Measurements from ENCODE around the gene SSX5.
"Not testable (repeated sequence)": the region's sequence is repeated elsewhere in the genome, so short reads cannot be mapped to it uniquely, and the experiment has no call there.

SSX5 gene

DNA sequence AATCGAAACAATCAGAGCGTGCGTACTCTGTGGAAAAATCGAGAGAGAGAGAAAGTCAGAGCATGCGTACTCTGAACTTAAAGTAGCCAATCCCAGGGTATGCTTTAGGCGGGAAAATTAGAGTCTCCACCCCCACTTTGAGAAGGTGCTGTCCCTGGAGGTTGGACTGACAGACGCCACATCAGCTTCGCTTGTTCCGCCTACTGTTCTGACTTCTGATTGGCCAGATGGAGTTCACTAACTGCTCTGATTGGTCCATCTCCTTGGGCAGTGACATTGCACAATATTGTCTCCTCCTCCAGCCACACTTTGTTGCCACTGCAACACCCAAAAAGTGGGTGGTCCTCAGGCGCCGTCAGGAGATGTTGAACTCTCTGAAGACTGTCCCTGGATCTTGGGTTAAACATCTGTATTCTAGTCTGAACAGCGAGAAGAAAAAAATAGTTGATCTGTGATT is at the start of gene SSX5:
Gene SSX5 (minus strand): TSS at position 51 of the 457 bp plus-strand sequence. CDS start 1,437 bp downstream, outside the sequence.
- H3K4me1 ChIP-seq: peaks cover 0 to 13% (median 0%) of the 10 kb centered on the region in 10 experiments; a peak in 5 of 20 replicates
- H3K4me2 ChIP-seq: no peak within 1 kb of the TSS
- H3K4me3 ChIP-seq: no peak within 1 kb of the TSS
- H3K27me3 ChIP-seq: peaks cover 25 to 72% (median 51%) of the 10 kb centered on the region in 11 experiments
- H3K9ac ChIP-seq: no peak within 1 kb of the TSS
- no peaks in the 10 kb centered on the region; a peak in 1 of 22 replicates for H4K20me1 ChIP-seq
- TF ChIP-seq Cebpa-rat (IDR thresholded peaks at IDR 0.05): peak in 3 of 11 experiments; percentile 10 to 44 (median 23); a peak in 1 of 22 replicates
- H3K36me3 ChIP-seq: no peaks in the 10 kb centered on the region
- H3K27ac ChIP-seq: no peak within 1 kb of the TSS
- H3K9me3 ChIP-seq (replicated peaks in 1 of 11): peaks cover 3 to 31% (median 14%) of the 10 kb centered on the region in 11 experiments; a peak in 15 of 22 replicates

DNA sequence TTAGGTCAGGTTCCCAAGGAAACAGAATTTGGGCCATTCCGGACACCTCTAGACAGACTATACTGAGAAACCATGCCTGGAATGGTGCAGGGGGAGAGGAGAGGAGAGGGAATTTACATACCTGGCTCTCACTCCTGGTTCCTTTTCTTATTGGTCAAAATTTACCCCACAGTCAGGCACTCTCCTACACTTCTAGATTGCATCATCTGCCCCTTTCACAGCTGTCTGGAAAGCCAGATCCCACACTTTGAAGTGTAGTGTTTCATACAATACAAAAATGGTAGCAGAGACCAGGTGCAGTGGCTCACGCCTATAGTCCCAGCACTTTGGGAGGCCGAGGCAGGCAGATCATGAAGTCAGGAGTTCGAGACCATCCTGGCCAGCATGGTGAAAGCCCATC is 27.6 kb upstream of the SSX5 start:
- H4K20me1 ChIP-seq, H3K4me3 ChIP-seq, H3K4me1 ChIP-seq, H3K4me2 ChIP-seq, H3K36me3 ChIP-seq, H3K27ac ChIP-seq, H3K9ac ChIP-seq: not testable (repeated sequence)
- Histone ChIP-seq H3K9me3 (replicated peaks in 1 of 11) (peaks cover 19 to 40% (median 29%) of the 10 kb centered on the region in 11 experiments), H3K27me3 (peaks cover 14 to 60% (median 51%) of the 10 kb centered on the region in 11 experiments; a peak in 20 of 22 replicates)

- not testable (repeated sequence) for H3K4me3 ChIP-seq
- H3K4me1 ChIP-seq: peaks cover 0 to 48% (median 31%) of the 10 kb centered on the region in 10 experiments; a peak in 16 of 20 replicates
These were observed 17.7 kb upstream of the SSX5 start for GRCh38 chrX:48214341-48214740.

GRCh38 chrX:48190024-48190423 is 6.6 kb downstream of the SSX5 start:
- not testable (repeated sequence) for H3K4me3 ChIP-seq, H3K9ac ChIP-seq, H3K36me3 ChIP-seq, H4K20me1 ChIP-seq, H3K27ac ChIP-seq
- peak overlapping the region in 5 of 11 experiments; percentile 17 to 50 (median 33); a peak in 7 of 22 replicates for H3K4me2 ChIP-seq
- H3K4me1 ChIP-seq: peaks cover 0 to 24% (median 10%) of the 10 kb centered on the region in 10 experiments; a peak in 10 of 20 replicates
- H3K27me3 ChIP-seq: peaks cover 64 to 95% (median 86%) of the 10 kb centered on the region in 11 experiments
- peaks cover 11 to 27% (median 17%) of the 10 kb centered on the region in 11 experiments; a peak in 19 of 22 replicates for H3K9me3 ChIP-seq (replicated peaks in 1 of 11)

More at GRCh38 chrX:48214341-48214740, 17.7 kb upstream of the SSX5 start:
- Histone ChIP-seq H3K27me3 (peaks cover 43 to 94% (median 80%) of the 10 kb centered on the region in 11 experiments), H3K27ac (peak overlapping the region in 4 of 11 experiments; percentile 39 to 68 (median 58); a peak in 5 of 22 replicates), H3K9me3 (replicated peaks in 1 of 11) (peaks cover 4 to 21% (median 10%) of the 10 kb centered on the region in 11 experiments; a peak in 19 of 22 replicates), H3K4me2 (peak overlapping the region in 9 of 11 experiments; percentile 30 to 60 (median 47); a peak in 18 of 22 replicates)
- not testable (repeated sequence) for H3K36me3 ChIP-seq, H3K9ac ChIP-seq, H4K20me1 ChIP-seq

DNA sequence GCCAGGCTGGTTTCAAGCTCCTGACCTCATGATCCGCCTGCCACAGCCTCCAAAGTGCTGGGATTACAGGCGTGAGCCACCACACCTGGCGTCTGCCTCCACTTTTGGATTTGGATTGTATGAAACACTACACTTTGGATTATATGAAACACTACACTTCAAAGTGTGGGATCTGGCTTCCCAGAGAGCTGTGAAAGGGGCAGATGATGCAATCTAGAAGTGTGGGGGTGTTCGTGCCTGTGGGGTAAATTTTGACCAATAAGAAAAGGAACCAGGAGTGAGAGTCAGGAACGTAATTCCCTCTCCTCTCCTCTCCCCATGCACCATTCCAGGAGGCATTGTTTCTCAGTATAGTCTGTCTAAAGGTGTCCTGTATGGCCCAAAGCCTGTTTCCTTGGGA is 14.7 kb downstream of the SSX5 start:
- not testable (repeated sequence) for H3K9ac ChIP-seq; H3K4me1 ChIP-seq; H3K27ac ChIP-seq; H3K36me3 ChIP-seq; H3K4me3 ChIP-seq; H3K9me3 ChIP-seq (replicated peaks in 1 of 11); H3K4me2 ChIP-seq; H4K20me1 ChIP-seq
- peaks cover 61 to 92% (median 83%) of the 10 kb centered on the region in 11 experiments for H3K27me3 ChIP-seq

- no peaks in the 10 kb centered on the region for H3K36me3 ChIP-seq
- H3K9me3 ChIP-seq (replicated peaks in 1 of 11): peaks cover 0 to 6% (median 0%) of the 10 kb centered on the region in 11 experiments; a peak in 1 of 22 replicates
- H3K27ac ChIP-seq: no peak overlapping the region
- H3K4me1 ChIP-seq: peaks cover 0 to 3% (median 0%) of the 10 kb centered on the region in 10 experiments; a peak in 1 of 20 replicates
- no peak overlapping the region for H3K9ac ChIP-seq
- H4K20me1 ChIP-seq: no peaks in the 10 kb centered on the region; a peak in 1 of 22 replicates
- no peak overlapping the region for H3K4me3 ChIP-seq
- no peak overlapping the region for H3K4me2 ChIP-seq
- peaks cover 61 to 92% (median 84%) of the 10 kb centered on the region in 11 experiments for H3K27me3 ChIP-seq
- TF ChIP-seq Cebpa-rat (IDR thresholded peaks at IDR 0.05): no peak
These were observed 15.8 kb downstream of the SSX5 start for GRCh38 chrX:48180811-48181210.

DNA sequence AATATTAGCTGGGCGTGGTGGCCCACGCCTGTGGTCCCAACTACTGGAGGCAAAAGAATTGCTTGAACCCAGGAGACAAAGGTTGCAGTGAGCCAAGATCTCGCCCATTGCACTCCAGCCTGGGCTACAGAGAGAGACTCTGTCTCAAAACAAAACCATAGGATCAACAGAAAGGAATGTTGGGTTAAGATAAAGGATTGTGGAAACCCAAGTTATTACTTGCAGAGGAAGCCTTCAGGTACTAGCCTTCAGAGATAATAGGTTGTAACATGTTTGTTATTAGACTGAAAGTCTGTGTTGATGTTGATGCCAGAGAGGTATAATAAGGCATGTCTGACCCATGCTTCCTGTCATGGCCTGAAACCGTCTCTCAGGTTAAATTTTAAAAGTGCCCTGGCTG is 16.9 kb downstream of the SSX5 start:
- H3K4me3 ChIP-seq: no peak overlapping the region
- H3K9me3 ChIP-seq (replicated peaks in 1 of 11): peaks cover 0 to 6% (median 0%) of the 10 kb centered on the region in 11 experiments; a peak in 1 of 22 replicates
- TF ChIP-seq Cebpa-rat (IDR thresholded peaks at IDR 0.05): no peak
- H3K4me1 ChIP-seq: peaks cover 0 to 3% (median 0%) of the 10 kb centered on the region in 10 experiments; a peak in 1 of 20 replicates
- H3K27ac ChIP-seq: no peak overlapping the region
- H4K20me1 ChIP-seq: no peaks in the 10 kb centered on the region
- H3K9ac ChIP-seq: no peak overlapping the region
- no peaks in the 10 kb centered on the region for H3K36me3 ChIP-seq
- peaks cover 60 to 92% (median 84%) of the 10 kb centered on the region in 11 experiments for H3K27me3 ChIP-seq
- no peak overlapping the region for H3K4me2 ChIP-seq

DNA sequence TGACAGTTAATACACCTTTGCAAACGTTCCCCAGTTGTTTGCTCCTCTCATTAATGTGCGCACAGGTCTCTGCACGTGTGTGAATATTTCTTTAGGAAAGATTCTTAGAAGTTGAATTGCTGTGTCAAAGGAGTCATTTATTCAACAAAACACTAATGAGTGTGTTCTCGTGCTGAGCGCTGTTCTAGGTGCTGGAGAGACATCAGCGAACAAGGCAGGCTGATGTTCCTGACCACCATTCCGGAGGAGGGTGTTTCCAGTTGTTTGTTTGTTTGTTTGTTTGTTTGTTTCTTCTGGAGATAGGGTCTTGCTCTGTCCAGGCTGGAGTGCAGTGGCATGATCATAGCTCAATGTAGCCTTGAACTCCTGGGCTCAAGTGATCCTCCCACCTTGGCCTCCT is 30.3 kb downstream of the SSX5 start:
- not testable (repeated sequence) for H3K9me3 ChIP-seq (replicated peaks in 1 of 11); H3K36me3 ChIP-seq; H3K4me3 ChIP-seq; H4K20me1 ChIP-seq; H3K27ac ChIP-seq; H3K4me1 ChIP-seq; H3K9ac ChIP-seq; H3K4me2 ChIP-seq
- H3K27me3 ChIP-seq: peaks cover 61 to 99% (median 89%) of the 10 kb centered on the region in 11 experiments

- H3K9me3 ChIP-seq (replicated peaks in 1 of 11): peaks cover 0 to 5% (median 0%) of the 10 kb centered on the region in 11 experiments; a peak in 2 of 22 replicates
- H3K9ac ChIP-seq: no peak overlapping the region
- H3K4me3 ChIP-seq: no peak overlapping the region
- H3K27ac ChIP-seq: no peak overlapping the region
- H3K4me1 ChIP-seq: no peaks in the 10 kb centered on the region
- TF ChIP-seq Cebpa-rat (IDR thresholded peaks at IDR 0.05): no peak
- no peaks in the 10 kb centered on the region for H3K36me3 ChIP-seq
- H4K20me1 ChIP-seq: no peaks in the 10 kb centered on the region; a peak in 2 of 22 replicates
- H3K4me2 ChIP-seq: no peak overlapping the region
- H3K27me3 ChIP-seq: peaks cover 62 to 99% (median 89%) of the 10 kb centered on the region in 11 experiments
These were observed 31.4 kb downstream of the SSX5 start for GRCh38 chrX:48165241-48165640.

DNA sequence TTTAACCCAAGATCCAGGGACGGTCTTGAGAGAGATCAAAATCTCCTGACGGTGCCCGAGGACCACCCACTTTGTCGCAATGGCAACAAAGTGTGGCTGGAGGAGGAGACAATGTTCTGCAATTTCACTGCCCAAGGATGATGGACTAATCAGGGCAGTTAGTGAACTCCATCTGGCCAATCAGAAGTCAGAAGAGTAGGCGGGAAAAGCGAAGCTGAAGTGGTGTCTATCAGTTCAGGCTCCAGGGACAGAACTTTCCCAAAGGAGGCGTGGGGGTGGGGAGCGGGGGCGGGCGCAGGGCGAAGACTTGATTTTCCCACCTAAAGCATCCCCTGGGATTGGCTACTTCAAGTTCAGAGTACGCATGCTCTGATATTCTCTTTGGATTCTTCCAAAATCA is 40.6 kb downstream of the SSX5 start:
- H3K4me1 ChIP-seq: no peaks in the 10 kb centered on the region
- no peak overlapping the region for H3K9ac ChIP-seq
- no peak overlapping the region for H3K4me3 ChIP-seq
- peaks cover 39 to 79% (median 55%) of the 10 kb centered on the region in 11 experiments for H3K27me3 ChIP-seq
- no peaks in the 10 kb centered on the region; a peak in 1 of 22 replicates for H3K9me3 ChIP-seq (replicated peaks in 1 of 11)
- H4K20me1 ChIP-seq: no peaks in the 10 kb centered on the region; a peak in 1 of 22 replicates
- H3K36me3 ChIP-seq: no peaks in the 10 kb centered on the region
- H3K4me2 ChIP-seq: no peak overlapping the region
- H3K27ac ChIP-seq: no peak overlapping the region
- no peak for TF ChIP-seq Cebpa-rat (IDR thresholded peaks at IDR 0.05)

All from BLaER1 treated with 17β-estradiol and CSF1 and Interleukin-3, amounts not matched to agents 10 nM and 100 nM (cell line).